Activated B cell treated with CpG ODN at 0.5 μM for 24 hours (primary cell): ENCODE data around the gene NEURL1B. TPM values are rescaled to one million over a fixed set of nuclear protein-coding genes. Genes with fewer than 3 reads are reported as not detected.

Experiments
- ATAC-seq: fragments of 200-7000 bp; cut with Tn5 transposase; one replicate; pipeline ENCODE4 v1.10.0; 2021; ENCODE audit warnings: low read depth, mild to moderate bottlenecking, moderate library complexity
- CTCF ChIA-PET: fragments of 350-600 bp; sonication (Branson Sonifier 250); formaldehyde crosslinking; loops from one replicate; lab custom pipeline; 2021; ENCODE audit warnings: antibody characterized with exemption; lab: Charles Lee
- POLR2A ChIA-PET: fragments of 350-600 bp; sonication (Branson Sonifier 250); formaldehyde crosslinking; loops from one replicate; lab custom pipeline; 2021; ENCODE audit warnings: antibody characterized with exemption; lab: Charles Lee
- DNase-seq: peaks from one replicate; pipeline ENCODE4 v3.0.0; 2022
- H3K27ac Mint-ChIP-seq: one replicate; pipeline ENCODE4 v1.8.0; 2020; ENCODE audit warnings: mixed read lengths
- H3K27me3 Mint-ChIP-seq: one replicate; pipeline ENCODE4 v1.8.0; 2021; ENCODE audit warnings: mixed read lengths
- H3K36me3 Mint-ChIP-seq: one replicate; pipeline ENCODE4 v1.8.0; 2021; ENCODE audit warnings: low read depth, mixed read lengths
- H3K4me1 Mint-ChIP-seq: one replicate; pipeline ENCODE4 v1.8.0; 2021; ENCODE audit warnings: mixed read lengths
- H3K4me3 Mint-ChIP-seq: one replicate; pipeline ENCODE4 v1.8.0; 2020; ENCODE audit warnings: mild to moderate bottlenecking, mixed read lengths
- H3K9me3 Mint-ChIP-seq: one replicate; pipeline ENCODE4 v1.8.0; 2020; ENCODE audit warnings: mixed read lengths
- CTCF ChIP-seq: fragments of 200-600 bp; IDR thresholded peaks from one replicate; pipeline ENCODE4 v1.8.0; 2022; ENCODE audit warnings: antibody characterized with exemption, mild to moderate bottlenecking
- intact Hi-C: fragments of 100-400 bp; cut with micrococcal nuclease; formaldehyde crosslinking; loops from one replicate; pipeline ENCODE4 v1.15.1; 2024
- total RNA-seq: library from RNA; stranded (reverse); gene quantifications from 2 replicates; pipeline ENCODE4 v1.2.3, GENCODE V29; 2022

The NEURL1B gene
- total RNA-seq, 1 donor from 2014 or later, result 0.09 TPM

GRCh38 chr5:172594431-172594830 lies 46.6 kb upstream of the NEURL1B start:
- Mint-ChIP-seq H3K4me3 (no peak overlapping the region), H3K4me1 (no peaks in the 10 kb centered on the region), H3K36me3 (no peaks in the 10 kb centered on the region), H3K9me3 (no peaks in the 10 kb centered on the region), H3K27me3 (peaks cover 4% of the 10 kb centered on the region), H3K27ac (no peak overlapping the region)
- ChIA-PET POLR2A (no interaction called here), CTCF (no interaction called here)
- intact Hi-C loops, result no loop called here
- ATAC-seq, result no peak
- no peak for TF ChIP-seq CTCF
- no peak for DNase-seq

- H3K4me1 Mint-ChIP-seq, result no peaks in the 10 kb centered on the region
- ChIA-PET CTCF (no interaction called here), POLR2A (no interaction called here)
- TF ChIP-seq CTCF, result no peak
- peaks cover 4% of the 10 kb centered on the region for H3K27me3 Mint-ChIP-seq
- no peak overlapping the region for H3K4me3 Mint-ChIP-seq
- intact Hi-C loops, result no loop called here
- no peaks in the 10 kb centered on the region for H3K36me3 Mint-ChIP-seq
- DNase-seq, result no peak
- H3K9me3 Mint-ChIP-seq, result no peaks in the 10 kb centered on the region
- no peak for ATAC-seq
- H3K27ac Mint-ChIP-seq, result no peak overlapping the region
Measured at GRCh38 chr5:172594867-172595466, 46.1 kb upstream of the NEURL1B start.

- peaks cover 4% of the 10 kb centered on the region for H3K27me3 Mint-ChIP-seq
- no peak overlapping the region for H3K27ac Mint-ChIP-seq
- ATAC-seq, result no peak
- TF ChIP-seq CTCF, result no peak
- no peak for DNase-seq
- H3K4me1 Mint-ChIP-seq, result no peaks in the 10 kb centered on the region
- CTCF ChIA-PET, result no interaction called here
- intact Hi-C loops, result no loop called here
- no peaks in the 10 kb centered on the region for H3K9me3 Mint-ChIP-seq
- POLR2A ChIA-PET, result no interaction called here
- H3K4me3 Mint-ChIP-seq, result no peak overlapping the region
- no peaks in the 10 kb centered on the region for H3K36me3 Mint-ChIP-seq
Measured at GRCh38 chr5:172595596-172596455, 45.2 kb upstream of the NEURL1B start.

- DNase-seq (no peak), ATAC-seq (no peak)
- Mint-ChIP-seq H3K36me3 (no peaks in the 10 kb centered on the region), H3K27me3 (peaks cover 4% of the 10 kb centered on the region), H3K4me1 (no peaks in the 10 kb centered on the region), H3K9me3 (no peaks in the 10 kb centered on the region), H3K27ac (no peak overlapping the region), H3K4me3 (no peak overlapping the region)
- intact Hi-C loops, result no loop called here
- CTCF ChIA-PET, result no interaction called here
- POLR2A ChIA-PET, result no interaction called here
- no peak for TF ChIP-seq CTCF
Measured at GRCh38 chr5:172596638-172597231, 44.3 kb upstream of the NEURL1B start.

GRCh38 chr5:172597755-172598155 lies 43.3 kb upstream of the NEURL1B start:
- no peak overlapping the region for H3K27ac Mint-ChIP-seq
- intact Hi-C loops, result no loop called here
- no peaks in the 10 kb centered on the region for H3K9me3 Mint-ChIP-seq
- peaks cover 2% of the 10 kb centered on the region for H3K27me3 Mint-ChIP-seq
- H3K4me3 Mint-ChIP-seq, result no peak overlapping the region
- no peak for DNase-seq
- no peak for TF ChIP-seq CTCF
- no peak for ATAC-seq
- CTCF ChIA-PET, result no interaction called here
- no peaks in the 10 kb centered on the region for H3K4me1 Mint-ChIP-seq
- H3K36me3 Mint-ChIP-seq, result no peaks in the 10 kb centered on the region
- POLR2A ChIA-PET, result no interaction called here
